ENCODE results near the gene ONECUT2.

GRCh38 chr18:57430079-57431001 lies 4.8 kb upstream of the ONECUT2 start:
- no peak for TF ChIP-seq CTCF (IDR thresholded peaks at IDR 0.05)
- TF ChIP-seq POLR2A (IDR thresholded peaks at IDR 0.05): no peak

Measured in heart left ventricle (tissue), 13 donors.